Natural killer cell (primary cell): Measurements from ENCODE around the gene PLPP3. TPM values are rescaled to one million over a fixed set of nuclear protein-coding genes. Genes with fewer than 3 reads are reported as not detected.

Source experiments
- ATAC-seq, 3 donors: fragments of 150-1000 bp in 2 of 3; fragments of 200-7000 bp in 1 of 3; cut with Tn5 transposase; 1 replicate in 1 of 3; 2 replicates in 2 of 3; pipeline ENCODE4 v1.10.0; 2021; ENCODE audit warnings: mild to moderate bottlenecking in 2 of 3, moderate library complexity in 2 of 3
- DNase-seq, 2 donors: peaks; one replicate each; pipeline versions ENCODE4 v3.0.0 to v3.0.0-alpha.2; 2013 to 2021; ENCODE audit warnings: mixed read lengths in 1 of 2
- H3K27ac ChIP-seq: one replicate; pipeline ENCODE4 v1.5.1; 2013; ENCODE audit warnings: mild to moderate bottlenecking, low read length
- H3K27me3 ChIP-seq: one replicate; pipeline ENCODE4 v1.6.1; 2013; ENCODE audit warnings: low read length; ENCODE audit not compliant: control insufficient read depth, insufficient read depth
- H3K36me3 ChIP-seq: one replicate; pipeline ENCODE4 v1.6.1; 2013; ENCODE audit warnings: low read length; ENCODE audit not compliant: control insufficient read depth, insufficient read depth
- H3K4me1 ChIP-seq: one replicate; pipeline ENCODE4 v1.6.1; 2013; ENCODE audit warnings: low read length; ENCODE audit not compliant: control insufficient read depth, insufficient read depth
- H3K4me3 ChIP-seq: one replicate; pipeline ENCODE4 v1.5.1; 2013; ENCODE audit warnings: low read length
- H3K9me3 ChIP-seq: one replicate; pipeline ENCODE4 v1.6.1; 2013; ENCODE audit warnings: low read length; ENCODE audit not compliant: control insufficient read depth, insufficient read depth
- H3K27ac Mint-ChIP-seq, 2 donors: one replicate each; pipeline ENCODE4 v1.8.0; 2022; ENCODE audit warnings: mild to moderate bottlenecking in 2 of 2, mixed read lengths in 2 of 2, moderate library complexity in 1 of 2
- H3K27me3 Mint-ChIP-seq, 2 donors: one replicate each; pipeline ENCODE4 v1.8.0; 2022; ENCODE audit warnings: low read depth in 2 of 2, mixed read lengths in 2 of 2
- H3K36me3 Mint-ChIP-seq: one replicate; pipeline ENCODE4 v1.8.0; 2022; ENCODE audit warnings: mixed read lengths
- H3K4me1 Mint-ChIP-seq, 2 donors: one replicate each; pipeline ENCODE4 v1.8.0; 2022; ENCODE audit warnings: mixed read lengths in 2 of 2
- H3K4me3 Mint-ChIP-seq: one replicate; pipeline ENCODE4 v1.8.0; 2022; ENCODE audit warnings: mild to moderate bottlenecking, moderate library complexity, mixed read lengths
- H3K9me3 Mint-ChIP-seq, 2 donors: one replicate each; pipeline ENCODE4 v1.8.0; 2022; ENCODE audit warnings: mixed read lengths in 2 of 2
- CTCF ChIP-seq: fragments of 200-600 bp; IDR thresholded peaks from one replicate; pipeline ENCODE4 v1.8.0; 2022; ENCODE audit warnings: antibody characterized with exemption
- WGBS: methylation state at CpG from one replicate; pipeline ENCODE4 v1.1.7; 2013; ENCODE audit warnings: missing lambda C conversion rate; ENCODE audit not compliant: insufficient coverage; 5-methylcytosine and 5-hydroxymethylcytosine counted together
- intact Hi-C: fragments of 100-400 bp; cut with micrococcal nuclease; formaldehyde crosslinking; loops from one replicate; pipeline ENCODE4 v1.14.2; 2022
- total RNA-seq, 4 donors: library from RNA; stranded (reverse); fragments of 120-200 nt in 1 of 4; gene quantifications; one replicate each; pipeline versions ENCODE4 v1.2.3 to v1.2.4, GENCODE V29; 2013 to 2022

PLPP3 gene
- total RNA-seq, 3 donors from 2014 or later (not counting 1 experiment from before 2014, with no cell fraction given) = 0.11 to 0.50 TPM; not detected in 1

GRCh38 chr1:56512724-56513494 is 66.5 kb downstream of the PLPP3 start:
- H3K27me3 Mint-ChIP-seq = peaks cover 0 to 9% of the 10 kb centered on the region in 2 donors
- no peaks in the 10 kb centered on the region for H3K9me3 ChIP-seq
- intact Hi-C loops = no loop called here
- H3K27me3 ChIP-seq = no peaks in the 10 kb centered on the region
- ATAC-seq = no peak
- H3K9me3 Mint-ChIP-seq = no peaks in the 10 kb centered on the region
- no peak overlapping the region for H3K4me3 Mint-ChIP-seq
- H3K4me1 ChIP-seq = no peaks in the 10 kb centered on the region
- H3K27ac Mint-ChIP-seq = no peak overlapping the region
- no peak for DNase-seq
- no peak overlapping the region for H3K4me3 ChIP-seq
- no peak overlapping the region for H3K27ac ChIP-seq
- WGBS = 91% methylated on average over 4 of the region's 8 CpGs
- H3K4me1 Mint-ChIP-seq = no peaks in the 10 kb centered on the region
- H3K36me3 Mint-ChIP-seq = no peaks in the 10 kb centered on the region
- no peaks in the 10 kb centered on the region for H3K36me3 ChIP-seq
- no peak for TF ChIP-seq CTCF

- DNase-seq (no peak), ATAC-seq (no peak)
- H3K27me3 ChIP-seq = no peaks in the 10 kb centered on the region
- no peaks in the 10 kb centered on the region for H3K36me3 ChIP-seq
- WGBS = 98% methylated on average over 8 of the region's 8 CpGs
- H3K9me3 ChIP-seq = no peaks in the 10 kb centered on the region
- H3K4me3 Mint-ChIP-seq = no peak overlapping the region
- intact Hi-C loops = no loop called here
- H3K27ac Mint-ChIP-seq = no peak overlapping the region
- no peaks in the 10 kb centered on the region for H3K4me1 ChIP-seq
- H3K9me3 Mint-ChIP-seq = no peaks in the 10 kb centered on the region
- TF ChIP-seq CTCF = no peak
- no peak overlapping the region for H3K4me3 ChIP-seq
- no peak overlapping the region for H3K27ac ChIP-seq
- H3K36me3 Mint-ChIP-seq = no peaks in the 10 kb centered on the region
- H3K27me3 Mint-ChIP-seq = peaks cover 0 to 13% of the 10 kb centered on the region in 2 donors
- peaks cover 0 to 2% of the 10 kb centered on the region in 2 donors for H3K4me1 Mint-ChIP-seq
These were observed 67.6 kb downstream of the PLPP3 start for GRCh38 chr1:56511766-56512165.

GRCh38 chr1:56511364-56511763 is 68.0 kb downstream of the PLPP3 start:
- 88% methylated on average over 6 of the region's 6 CpGs for whole genome bisulfite sequencing
- H3K36me3 ChIP-seq = no peaks in the 10 kb centered on the region
- no peak for ATAC-seq
- no peak for DNase-seq
- Mint-ChIP-seq H3K27me3 (peaks cover 0 to 16% of the 10 kb centered on the region in 2 donors), H3K36me3 (no peaks in the 10 kb centered on the region), H3K27ac (no peak overlapping the region), H3K9me3 (no peaks in the 10 kb centered on the region), H3K4me3 (no peak overlapping the region), H3K4me1 (peaks cover 0 to 5% of the 10 kb centered on the region in 2 donors)
- H3K9me3 ChIP-seq = no peaks in the 10 kb centered on the region
- H3K4me3 ChIP-seq = no peak overlapping the region
- intact Hi-C loops = no loop called here
- no peak for TF ChIP-seq CTCF
- H3K27ac ChIP-seq = no peak overlapping the region
- H3K27me3 ChIP-seq = no peaks in the 10 kb centered on the region
- H3K4me1 ChIP-seq = no peaks in the 10 kb centered on the region

GRCh38 chr1:56510642-56511021 is 68.7 kb downstream of the PLPP3 start:
- no peaks in the 10 kb centered on the region for H3K27me3 ChIP-seq
- no peaks in the 10 kb centered on the region for H3K36me3 ChIP-seq
- no peaks in the 10 kb centered on the region for H3K9me3 ChIP-seq
- no peaks in the 10 kb centered on the region for H3K9me3 Mint-ChIP-seq
- DNase-seq = no peak
- intact Hi-C loops = no loop called here
- H3K4me1 Mint-ChIP-seq = peaks cover 0 to 5% of the 10 kb centered on the region in 2 donors
- H3K27ac ChIP-seq = no peak overlapping the region
- H3K4me3 Mint-ChIP-seq = no peak overlapping the region
- H3K27ac Mint-ChIP-seq = no peak overlapping the region
- no CpG with 5 or more reads among the region's 1 CpG for WGBS
- no peaks in the 10 kb centered on the region for H3K36me3 Mint-ChIP-seq
- no peak for ATAC-seq
- H3K4me3 ChIP-seq = no peak overlapping the region
- no peaks in the 10 kb centered on the region for H3K4me1 ChIP-seq
- H3K27me3 Mint-ChIP-seq = peaks cover 0 to 16% of the 10 kb centered on the region in 2 donors
- TF ChIP-seq CTCF = no peak
